CD4-positive, alpha-beta T cell treated with Interleukin-6 at 100 ng/mL for 8 hours (primary cell): ENCODE results near the gene ZNF28.
A peak's percentile ranks its signal among the peaks of the same experiment; 100 is the strongest.
"Not testable (repeated sequence)": the region's sequence is repeated elsewhere in the genome, so short reads cannot be mapped to it uniquely, and the experiment has no call there.

Source experiments
- DNase-seq: peaks from one replicate; pipeline ENCODE4 v3.0.0-alpha.2; 2020; ENCODE audit warnings: mixed read lengths, low spot score

Gene ZNF28

DNA sequence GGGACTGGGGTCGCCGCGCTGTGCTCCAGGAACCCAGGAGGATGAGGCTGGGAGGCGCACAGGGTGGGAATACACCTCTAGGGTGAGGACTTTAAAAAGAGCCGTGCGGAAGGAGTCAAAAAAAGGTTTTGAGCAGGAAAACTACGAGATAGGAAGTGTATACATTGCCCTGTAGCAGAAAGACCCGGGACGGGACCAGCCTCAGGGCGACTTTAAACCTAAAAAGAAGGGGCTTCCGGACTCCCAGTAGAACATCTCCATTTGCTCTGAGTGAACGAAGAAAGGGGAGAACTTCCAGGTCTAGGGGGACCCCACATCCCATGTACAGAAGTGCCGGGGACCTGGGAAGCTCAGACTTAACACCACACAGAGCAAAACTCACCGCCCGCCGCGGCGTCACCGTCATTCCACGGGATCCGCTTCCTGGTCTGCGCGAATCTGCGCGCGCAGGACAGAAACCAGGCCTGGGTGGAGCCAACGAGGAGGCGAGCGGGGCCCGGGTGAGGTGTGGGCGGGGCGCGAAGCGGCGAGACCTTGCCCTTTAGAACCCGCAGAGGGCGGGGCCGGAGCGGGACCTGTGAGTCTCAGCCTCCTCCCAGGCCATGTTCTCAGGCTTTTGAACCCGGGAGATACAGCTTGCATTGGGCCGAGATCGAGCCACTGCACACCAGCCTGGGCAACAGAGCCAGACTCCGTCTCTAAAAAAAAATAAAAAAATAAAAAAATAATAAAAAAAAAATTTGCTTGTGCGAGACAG is at the start of gene ZNF28:
Gene ZNF28, minus strand, starts transcription at position 430 of the 757 bp plus-strand sequence. CDS start 3,675 bp downstream, outside the sequence.
- peak; percentile 51 for DNase-seq

DNA sequence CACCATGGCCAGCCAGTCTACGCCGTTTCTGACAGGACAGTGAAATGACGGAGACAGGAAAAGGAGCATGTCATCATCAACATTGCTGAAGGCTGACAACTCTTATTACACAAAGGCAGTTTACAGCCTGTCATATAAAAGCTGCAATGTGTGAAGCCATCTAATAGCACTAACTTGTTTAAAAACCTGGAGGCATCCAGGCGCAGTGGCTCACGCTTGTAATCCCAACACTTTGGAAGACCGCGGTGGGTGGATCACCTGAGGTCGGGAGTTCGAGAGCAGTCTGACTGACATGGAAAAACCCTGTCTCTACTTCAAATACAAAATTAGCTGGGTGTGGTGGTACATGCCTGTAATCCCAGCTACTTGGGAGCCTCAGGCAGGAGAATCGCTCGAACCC is 46.6 kb upstream of the ZNF28 start:
- not testable (repeated sequence) for DNase-seq

DNA sequence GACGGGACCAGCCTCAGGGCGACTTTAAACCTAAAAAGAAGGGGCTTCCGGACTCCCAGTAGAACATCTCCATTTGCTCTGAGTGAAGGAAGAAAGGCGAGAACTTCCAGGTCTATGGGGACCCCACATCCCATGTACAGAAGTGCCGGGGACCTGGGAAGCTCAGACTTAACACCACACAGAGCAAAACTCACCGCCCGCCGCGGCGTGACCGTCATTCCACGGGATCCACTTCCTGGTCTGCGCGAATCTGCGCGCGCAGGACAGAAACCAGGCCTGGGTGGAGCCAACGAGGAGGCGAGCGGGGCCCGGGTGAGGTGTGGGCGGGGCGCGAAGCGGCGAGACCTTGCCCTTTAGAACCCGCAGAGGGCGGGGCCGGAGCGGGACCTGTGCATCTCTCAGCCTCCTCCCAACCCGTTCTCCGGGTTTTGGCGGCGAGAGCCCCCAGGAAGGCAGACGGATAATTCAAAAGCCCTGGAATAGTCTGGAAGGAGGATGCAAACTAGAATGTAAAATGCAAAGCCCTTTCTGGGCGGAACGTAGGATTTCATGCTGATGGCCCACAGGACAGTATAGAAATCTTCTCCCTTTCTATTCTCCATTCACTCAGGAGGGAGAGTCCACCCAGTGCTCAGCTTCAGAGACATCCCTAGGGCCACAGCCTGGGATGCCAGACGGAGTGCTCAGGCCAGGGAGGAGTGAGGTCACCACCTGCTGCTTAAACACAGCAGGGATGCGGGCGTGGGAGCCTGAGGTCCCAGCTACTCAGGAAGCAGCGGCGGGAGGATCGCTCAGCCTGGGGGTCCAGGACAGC is 36.2 kb upstream of the ZNF28 start, which contains the start of gene ZNF468:
Gene ZNF468, minus strand, starts transcription at position 242 of the 814 bp plus-strand sequence. CDS start 3,347 bp downstream, outside the sequence.
- peak; percentile 46 for DNase-seq

DNA sequence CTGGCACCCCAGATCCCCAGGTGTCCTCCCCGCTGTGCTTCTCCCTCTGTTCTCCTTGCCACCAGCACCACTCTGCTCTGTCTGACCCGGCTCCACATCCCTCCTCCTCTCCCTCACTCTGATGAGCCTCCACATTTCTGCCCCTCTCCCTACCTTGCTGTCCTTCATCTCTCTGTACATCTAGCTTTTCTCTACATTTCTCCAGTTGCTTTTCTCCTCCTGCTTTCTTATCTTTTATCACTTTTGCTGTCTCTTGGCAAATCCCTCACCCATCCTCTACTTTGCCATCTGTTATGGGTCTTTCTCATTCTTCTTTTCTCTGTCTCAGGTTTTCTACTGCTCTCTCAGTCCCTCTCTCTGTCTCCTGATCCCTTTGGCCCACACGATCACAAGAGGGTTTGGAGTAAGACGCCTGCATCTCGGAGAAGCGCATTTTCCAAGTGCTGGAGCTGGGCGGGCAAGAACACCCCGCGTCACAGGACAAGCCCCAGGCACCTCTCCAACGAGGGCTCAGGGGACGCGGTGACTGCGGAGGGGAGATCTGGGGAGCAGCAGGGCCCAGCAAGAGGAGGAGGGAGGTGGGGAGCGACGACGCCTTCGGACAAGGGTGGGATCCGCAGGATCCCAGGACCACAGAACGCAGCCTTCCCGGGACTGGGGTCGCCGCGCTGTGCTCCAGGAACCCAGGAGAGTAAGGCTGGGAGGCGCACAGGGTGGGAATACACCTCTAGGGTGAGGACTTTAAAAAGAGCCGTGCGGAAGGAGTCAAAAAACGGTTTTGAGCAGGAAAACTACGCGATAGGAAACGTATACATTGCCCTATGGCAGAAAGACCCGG is 35.3 kb upstream of the ZNF28 start:
- not testable (repeated sequence) for DNase-seq

DNA sequence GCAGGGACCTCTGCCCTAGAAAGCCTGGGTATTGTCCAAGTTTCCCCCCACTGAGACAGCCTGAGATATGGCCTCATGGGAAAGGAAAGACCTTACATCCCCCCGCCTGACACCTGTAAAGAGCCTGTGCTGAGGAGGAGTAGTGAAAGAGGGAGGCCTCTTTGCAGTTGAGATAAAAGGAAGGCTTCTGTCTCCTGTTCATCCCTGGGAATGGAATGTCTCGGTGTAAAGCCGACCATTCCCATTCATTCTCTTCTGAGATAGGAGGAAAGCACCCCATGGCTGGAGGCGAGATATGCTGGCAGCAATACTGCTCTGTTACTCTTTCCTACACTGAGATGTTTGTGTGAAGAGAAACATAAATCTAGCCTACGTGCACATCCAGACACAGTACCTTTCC is 25.9 kb upstream of the ZNF28 start:
- not testable (repeated sequence) for DNase-seq

DNA sequence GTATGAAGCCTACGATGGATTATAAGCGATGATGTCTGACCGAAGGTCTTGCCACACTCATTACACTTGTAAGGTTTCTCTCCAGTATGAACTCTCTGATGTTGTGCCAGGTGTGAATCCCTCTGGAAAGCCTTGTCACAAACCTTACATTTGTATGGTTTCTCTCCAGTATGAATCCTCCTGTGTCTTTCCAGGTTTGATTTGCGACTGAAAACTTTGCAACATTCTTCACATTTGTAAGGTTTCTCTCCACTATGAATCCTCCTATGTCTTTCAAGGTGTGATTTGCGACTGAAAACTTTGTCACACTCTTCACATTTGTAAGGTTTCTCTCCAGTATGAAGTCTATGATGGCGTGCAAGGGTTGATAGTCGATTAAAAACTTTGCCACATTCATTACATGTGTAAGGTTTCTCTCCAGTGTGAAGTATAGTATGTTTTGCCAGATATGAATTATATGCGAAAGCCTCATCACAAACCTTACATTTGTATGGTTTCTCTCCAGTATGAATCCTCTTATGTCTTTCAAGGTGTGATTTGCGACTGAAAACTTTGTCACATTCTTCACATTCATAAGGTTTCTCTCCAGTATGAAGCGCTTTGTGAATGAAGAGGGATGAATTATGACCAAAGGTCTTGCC is 19.5 kb upstream of the ZNF28 start:
- not testable (repeated sequence) for DNase-seq

DNA sequence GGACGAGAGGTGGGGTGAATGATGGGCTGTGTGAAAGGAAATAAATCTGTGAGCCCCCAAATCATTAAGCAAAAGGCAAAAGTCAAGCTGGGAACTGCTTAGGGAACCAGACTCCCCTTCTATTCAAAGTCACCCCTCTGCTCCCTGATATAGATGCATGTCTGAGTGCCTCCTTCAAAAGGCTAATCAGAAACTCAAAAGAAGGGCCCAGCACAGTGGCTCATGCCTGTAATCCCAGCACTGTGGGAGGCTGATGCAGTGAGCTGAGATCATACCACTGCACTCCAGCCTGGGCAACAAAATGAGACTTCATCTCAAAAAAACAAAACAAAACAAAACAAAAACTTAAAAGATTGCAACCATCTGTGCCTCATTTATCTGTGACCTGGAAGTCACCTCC is 12.9 kb upstream of the ZNF28 start:
- not testable (repeated sequence) for DNase-seq

DNA sequence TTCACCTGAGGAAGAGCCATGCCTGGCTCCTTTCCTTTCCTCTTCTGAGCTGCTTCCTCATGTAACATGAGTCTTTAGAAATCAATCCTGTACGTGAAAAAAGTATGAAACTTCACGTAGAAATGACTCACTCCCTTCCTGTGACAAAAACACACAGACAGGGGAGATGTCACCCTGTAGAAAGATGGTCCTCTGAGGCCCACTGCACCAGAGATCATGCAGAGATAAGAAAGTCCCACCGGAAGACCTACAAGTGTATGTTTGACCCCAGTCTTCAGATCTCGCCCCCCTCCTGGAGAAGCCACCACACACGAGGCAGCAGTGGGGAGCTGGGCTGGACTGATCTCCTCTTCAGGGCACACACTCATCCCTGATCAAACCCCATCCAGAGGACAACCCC is 12.1 kb upstream of the ZNF28 start:
- DNase-seq = not testable (repeated sequence)

DNA sequence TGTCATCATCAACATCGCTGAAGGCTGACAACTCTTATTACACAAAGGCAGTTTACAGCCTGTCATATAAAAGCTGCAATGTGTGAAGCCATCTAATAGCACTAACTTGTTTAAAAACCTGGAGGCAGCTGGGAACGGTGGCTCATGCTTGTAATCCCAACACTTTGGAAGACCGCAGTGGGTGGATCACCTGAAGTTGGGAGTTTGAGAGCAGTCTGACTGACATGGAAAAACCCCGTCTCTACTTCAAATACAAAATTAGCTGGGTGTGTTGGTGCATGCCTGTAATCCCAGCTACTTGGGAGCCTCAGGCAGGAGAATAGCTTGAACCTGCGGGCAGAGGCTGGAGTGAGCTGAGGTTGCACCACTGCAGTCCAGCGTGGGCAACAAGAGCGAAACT is 8.4 kb upstream of the ZNF28 start:
- DNase-seq = not testable (repeated sequence)

DNA sequence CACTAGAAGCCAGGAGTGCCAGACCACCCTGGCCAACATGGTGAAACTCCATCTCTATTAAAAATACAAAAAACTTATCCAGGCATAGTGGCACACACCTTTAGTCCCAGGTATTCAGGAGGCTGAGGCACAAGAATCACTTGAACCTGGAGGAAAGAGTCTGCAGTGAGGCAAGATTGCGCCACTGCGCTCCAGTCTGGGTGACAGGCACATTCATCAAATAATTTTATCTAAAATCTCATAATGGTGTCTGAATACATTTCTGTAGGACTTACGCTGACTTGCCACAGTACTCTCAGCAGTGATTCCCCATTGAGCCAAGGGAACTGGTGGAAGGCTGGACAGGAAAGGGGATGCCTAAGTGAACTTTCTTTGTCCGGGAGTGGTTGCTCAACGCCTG is 4.3 kb upstream of the ZNF28 start:
- DNase-seq = no peak

DNA sequence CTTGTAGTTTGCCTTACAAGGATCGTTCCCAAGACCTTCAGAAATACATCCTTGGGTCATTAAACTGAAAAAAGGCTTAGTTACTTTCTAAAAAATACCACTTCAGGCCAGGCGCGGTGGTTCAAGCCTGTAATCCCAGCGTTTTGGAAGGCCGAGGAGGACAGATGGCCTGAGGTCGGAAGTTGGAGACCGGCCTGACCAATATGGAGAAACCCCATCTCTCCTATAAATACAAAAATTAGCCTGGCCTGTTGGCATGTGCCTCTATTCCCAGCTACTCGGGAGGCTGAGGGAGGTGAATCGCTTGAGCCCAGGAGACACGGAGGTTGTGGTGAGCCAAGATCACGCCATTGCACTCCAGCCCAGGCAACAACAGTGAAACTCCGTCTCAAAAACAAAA is 2.2 kb upstream of the ZNF28 start:
- no peak for DNase-seq

DNA sequence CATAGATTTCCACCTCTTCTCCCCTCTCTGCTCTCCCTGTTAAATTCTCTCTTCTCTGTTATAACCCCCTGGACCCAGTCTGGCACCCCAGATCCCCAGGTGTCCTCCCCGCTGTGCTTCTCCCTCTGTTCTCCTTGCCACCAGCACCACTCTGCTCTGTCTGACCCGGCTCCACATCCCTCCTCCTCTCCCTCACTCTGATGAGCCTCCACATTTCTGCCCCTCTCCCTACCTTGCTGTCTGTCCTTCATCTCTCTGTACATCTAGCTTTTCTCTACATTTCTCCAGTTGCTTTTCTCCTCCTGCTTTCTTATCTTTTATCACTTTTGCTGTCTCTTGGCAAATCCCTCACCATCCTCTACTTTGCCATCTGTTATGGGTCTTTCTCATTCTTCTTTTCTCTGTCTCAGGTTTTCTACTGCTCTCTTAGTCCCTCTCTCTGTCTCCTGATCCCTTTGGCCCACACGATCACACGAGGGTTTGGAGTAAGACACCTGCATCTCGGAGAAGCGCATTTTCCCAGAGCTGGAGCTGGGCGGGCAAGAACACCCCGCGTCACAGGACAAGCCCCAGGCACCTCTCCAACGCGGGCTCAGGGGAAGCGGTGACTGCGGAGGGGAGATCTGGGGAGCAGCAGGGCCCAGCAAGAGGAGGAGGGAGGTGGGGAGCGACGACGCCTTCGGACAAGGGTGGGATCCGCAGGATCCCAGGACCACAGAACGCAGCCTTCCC is 795 bp downstream of the ZNF28 start:
- DNase-seq = not testable (repeated sequence)

DNA sequence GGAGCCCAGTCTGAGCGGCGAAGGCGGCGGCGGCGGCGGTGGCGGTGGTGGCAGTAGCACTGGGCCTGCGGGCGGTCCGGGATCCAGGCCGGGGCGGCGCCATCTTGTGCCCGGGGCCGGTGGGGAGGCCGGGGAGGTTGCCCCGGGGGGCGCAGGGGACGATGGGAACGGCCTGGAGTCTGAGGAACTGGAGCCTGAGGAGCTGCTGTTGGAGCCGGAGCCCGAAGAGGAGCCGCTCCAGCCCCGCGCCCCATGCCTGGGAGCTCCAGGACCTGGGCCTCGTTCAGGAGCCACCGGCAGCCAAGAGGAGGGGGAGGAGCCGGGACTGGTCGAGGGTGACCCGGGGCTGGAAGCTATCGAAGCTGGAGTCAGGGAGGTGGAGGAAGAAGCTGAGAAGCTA is 11.6 kb downstream of the ZNF28 start:
- DNase-seq = no peak

DNA sequence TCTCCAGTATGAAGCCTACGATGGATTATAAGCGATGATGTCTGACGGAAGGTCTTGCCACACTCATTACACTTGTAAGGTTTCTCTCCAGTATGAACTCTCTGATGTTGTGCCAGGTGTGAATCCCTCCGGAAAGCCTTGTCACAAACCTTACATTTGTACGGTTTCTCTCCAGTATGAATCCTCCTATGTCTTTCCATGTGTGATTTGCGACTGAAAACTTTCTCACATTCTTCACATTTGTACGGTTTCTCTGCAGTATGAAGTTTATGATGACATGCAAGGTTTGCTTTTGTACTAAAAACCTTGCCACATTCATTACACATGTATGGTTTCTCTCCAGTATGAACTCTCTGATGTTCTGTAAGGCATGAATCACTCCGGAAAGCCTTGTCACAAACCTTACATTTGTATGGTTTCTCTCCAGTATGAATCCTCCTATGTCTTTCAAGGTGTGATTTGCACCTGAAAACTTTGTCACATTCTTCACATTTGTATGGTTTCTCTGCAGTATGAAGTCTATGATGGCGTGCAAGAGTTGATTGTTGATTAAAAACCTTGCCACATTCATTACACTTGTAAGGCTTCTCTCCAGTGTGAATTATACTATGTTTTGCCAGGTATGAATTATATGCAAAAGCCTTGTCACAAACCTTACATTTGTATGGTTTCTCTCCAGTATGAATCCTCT is 21.3 kb downstream of the ZNF28 start:
- not testable (repeated sequence) for DNase-seq

DNA sequence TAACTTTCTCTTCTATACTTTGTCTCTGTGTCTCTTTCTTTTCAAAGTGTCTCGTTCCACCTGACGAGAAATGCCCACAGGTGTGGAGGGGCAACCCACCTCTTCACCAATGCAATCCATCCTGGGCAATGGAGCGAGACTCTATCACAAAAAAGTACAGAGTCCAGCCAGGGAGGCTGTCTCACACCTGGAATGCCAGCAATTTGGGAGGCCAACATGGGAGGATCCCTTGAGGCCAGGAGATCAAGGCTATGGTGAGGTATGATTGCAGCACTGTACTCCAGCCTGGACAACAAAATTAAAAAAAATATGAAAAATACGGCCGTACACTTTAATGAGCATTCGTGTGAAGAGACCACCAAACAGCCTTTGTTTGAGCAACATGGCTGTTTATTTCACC is 32.0 kb downstream of the ZNF28 start:
- DNase-seq = no peak

DNA sequence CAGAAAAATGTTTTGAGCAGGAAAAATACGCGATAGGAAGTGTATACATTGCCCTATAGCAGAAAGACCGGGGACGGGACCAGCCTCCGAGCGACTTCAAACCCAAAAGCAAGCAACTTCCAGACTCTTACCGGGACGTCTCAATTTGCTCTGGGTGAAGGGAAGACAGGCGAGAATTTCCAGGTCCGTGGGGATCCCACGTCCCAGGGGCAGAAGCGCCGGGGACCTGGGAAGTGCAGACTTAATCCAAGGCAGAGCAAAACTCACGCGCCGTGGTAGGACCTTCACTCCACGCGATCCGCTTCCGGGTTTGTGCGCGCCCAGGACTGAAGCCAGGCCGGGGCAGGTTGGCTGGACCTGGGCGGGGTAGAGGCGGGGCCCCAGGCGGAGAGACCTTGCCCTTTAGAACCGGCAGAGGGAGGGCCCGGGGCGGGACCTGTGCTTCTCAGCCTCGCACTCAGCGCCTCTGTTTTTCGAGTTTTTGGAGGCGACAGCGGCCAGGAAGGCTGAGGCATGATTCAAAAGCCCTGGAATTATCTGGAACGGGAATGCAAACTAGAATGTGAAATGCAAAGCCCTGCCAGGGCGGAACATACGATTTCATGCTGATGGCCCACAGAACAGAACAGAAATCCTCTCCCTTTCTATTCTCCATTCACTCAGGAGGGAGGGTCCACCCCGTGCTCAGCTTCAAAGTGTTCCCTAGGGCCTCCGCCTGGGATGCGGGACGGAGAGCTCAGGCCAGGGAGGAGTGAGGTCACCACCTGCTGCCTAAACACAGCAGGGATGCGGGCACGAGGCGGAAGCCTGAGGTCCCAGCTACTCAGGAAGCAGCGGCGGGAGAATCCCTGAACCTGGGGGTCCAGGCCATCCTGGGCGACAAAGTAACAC is 34.7 kb downstream of the ZNF28 start, which contains the start of gene ZNF600:
Gene ZNF600, minus strand, starts transcription at position 328 of the 891 bp plus-strand sequence. CDS start 7,903 bp downstream, outside the sequence.
- peak; percentile 79 for DNase-seq

DNA sequence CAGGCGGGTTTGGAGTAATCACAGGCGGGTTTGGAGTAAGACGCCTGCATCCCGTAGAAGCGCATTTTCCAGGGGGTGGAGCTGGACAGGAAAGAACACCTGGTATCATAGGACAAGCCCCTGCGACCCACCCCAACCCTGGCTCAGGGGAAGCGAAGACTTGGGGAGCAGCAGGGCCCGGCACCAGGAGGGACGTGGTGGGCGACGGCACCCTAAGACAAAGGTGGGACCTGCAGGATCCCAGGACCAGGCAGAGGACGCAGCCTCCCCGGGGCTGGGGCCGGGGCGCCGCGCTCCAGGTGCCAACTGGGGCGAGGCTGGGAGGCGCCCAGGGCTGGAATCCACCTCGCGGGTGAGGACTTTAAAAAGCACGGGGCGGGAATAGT is 35.4 kb downstream of the ZNF28 start:
- DNase-seq = no peak

DNA sequence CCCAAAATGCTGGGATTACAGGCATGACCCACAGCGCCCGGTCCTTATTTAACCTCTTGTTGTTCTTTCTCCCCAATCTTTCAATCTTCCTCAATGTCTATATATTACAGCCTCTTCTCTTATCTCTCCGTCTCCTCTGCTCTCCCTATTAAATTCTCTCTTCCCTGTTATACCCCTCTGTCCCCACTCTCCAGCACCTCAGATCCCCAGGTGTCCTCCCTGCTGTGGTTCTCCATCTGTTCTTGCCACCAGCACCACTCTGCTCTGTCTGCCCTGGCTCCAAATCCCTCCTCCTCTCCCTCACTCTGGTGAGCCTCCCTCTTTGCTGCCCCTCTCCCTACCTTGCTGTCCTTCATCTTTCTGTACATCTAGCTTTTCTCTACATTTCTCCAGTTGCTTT is 35.9 kb downstream of the ZNF28 start:
- DNase-seq = no peak

DNA sequence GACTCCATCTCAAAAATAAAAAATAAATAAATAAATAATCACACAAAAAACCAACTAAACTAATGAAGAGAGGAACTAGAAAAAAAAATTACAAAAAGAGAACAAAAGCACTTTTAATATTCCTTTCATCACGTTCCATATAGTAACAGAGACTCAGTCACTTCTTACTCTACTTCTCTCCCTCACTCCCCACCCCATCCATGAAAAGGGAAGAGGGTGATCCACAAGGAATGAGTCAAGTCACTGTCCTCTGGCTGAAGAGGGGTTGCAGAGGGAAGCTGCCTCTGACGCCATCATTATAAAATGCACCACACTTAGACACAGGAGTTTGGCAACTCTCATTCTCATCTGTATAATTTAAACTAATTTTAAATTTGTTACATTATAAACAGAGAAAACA is 38.6 kb downstream of the ZNF28 start:
- DNase-seq = not testable (repeated sequence)
